Gastrocnemius medialis (tissue), 4 donors: Measurements from ENCODE around the gene COQ5. TPM values are rescaled to one million over a fixed set of nuclear protein-coding genes. Genes with fewer than 3 reads are reported as not detected.

ENCODE experiments used
- ATAC-seq, 2 donors: fragments of 150-250 bp; one replicate each; pipeline ENCODE4 v1.9.1; 2016
- DNase-seq, 2 donors: peaks; one replicate each; pipeline ENCODE4 v3.0.0-alpha.2; 2019
- H3K27ac ChIP-seq, 4 donors: fragments of 200-600 bp; sonication (generic); 1 replicate in 1 of 4; 2 replicates in 3 of 4; pipeline ENCODE4 v1.5.1; 2016 to 2018; ENCODE audit warnings: mild to moderate bottlenecking in 2 of 4, moderate library complexity in 1 of 4
- H3K27me3 ChIP-seq, 3 donors: fragments of 200-600 bp; sonication (generic) in 2 of 3; 1 replicate in 1 of 3; 2 replicates in 2 of 3; pipeline versions ENCODE4 v1.5.1 to v1.6.0; 2016 to 2019; ENCODE audit warnings: mild to moderate bottlenecking in 1 of 3, moderate library complexity in 1 of 3
- H3K36me3 ChIP-seq, 2 donors: fragments of 200-600 bp; sonication (generic) in 1 of 2; one replicate each; pipeline ENCODE4 v1.5.1; 2017 to 2018
- H3K4me1 ChIP-seq, 2 donors: fragments of 200-600 bp; sonication (generic) in 1 of 2; one replicate each; pipeline ENCODE4 v1.5.1; 2016 to 2017; ENCODE audit warnings: mild to moderate bottlenecking in 2 of 2
- H3K4me3 ChIP-seq, 4 donors: fragments of 200-600 bp; sonication (generic) in 3 of 4; 1 replicate in 1 of 4; 2 replicates in 3 of 4; pipeline ENCODE4 v1.5.1; 2016 to 2019; ENCODE audit warnings: mild to moderate bottlenecking in 2 of 4
- H3K9me3 ChIP-seq, 3 donors: fragments of 200-600 bp; sonication (generic) in 2 of 3; 1 replicate in 1 of 3; 2 replicates in 2 of 3; pipeline ENCODE4 v1.5.1; 2016 to 2019
- CTCF ChIP-seq, 5 experiments: fragments of 450-650 bp in 3 of 5; fragments of 200-600 bp in 2 of 5; sonication (generic) in 2 of 5; IDR thresholded peaks in 4 of 5; conservative IDR thresholded peaks in 1 of 5; 1 replicate in 4 of 5; 2 replicates in 1 of 5; pipeline ENCODE4 v1.5.1; 2016 to 2019; ENCODE audit warnings: antibody characterized with exemption in 5 of 5, mild to moderate bottlenecking in 3 of 5, moderate library complexity in 3 of 5
- POLR2A ChIP-seq, 2 donors: fragments of 450-650 bp; IDR thresholded peaks; one replicate each; pipeline ENCODE4 v1.6.1; 2017; ENCODE audit warnings: antibody characterized with exemption in 2 of 2, mild to moderate bottlenecking in 2 of 2, moderate library complexity in 2 of 2
- in situ Hi-C, 4 donors: fragments of 200-750 bp; cut with MboI; loops; one replicate each; pipeline versions ENCODE4 v1.15.0 to v1.8.0; 2017; ENCODE audit warnings: low sequenced_read_pairs in 4 of 4
- intact Hi-C: fragments of 100-400 bp; cut with DNase I; formaldehyde crosslinking; loops from one replicate; pipeline ENCODE4 v1.15.1; 2023; ENCODE audit warnings: low total_unique reads
- total RNA-seq, 4 donors: library from RNA; depleted of rRNA; stranded (reverse); fragments of >200 nt; gene quantifications; one replicate each; pipeline versions ENCODE4 v1.1.0 to v1.2.3, GENCODE V29; 2016

Gene COQ5
- total RNA-seq, 4 donors from 2014 or later = 34.5 to 47.3 (median 39.2) TPM

GRCh38 chr12:120465756-120466155 lies 63.2 kb downstream of the COQ5 start:
- TF ChIP-seq CTCF (IDR thresholded peaks at IDR 0.05 in 4 of 5, conservative IDR thresholded peaks at IDR 0.05 in 1 of 5) = no peak
- no peak for TF ChIP-seq POLR2A (IDR thresholded peaks at IDR 0.05)
- Histone ChIP-seq H3K4me1 (peaks cover 15 to 20% of the 10 kb centered on the region in 2 donors), H3K9me3 (no peaks in the 10 kb centered on the region), H3K27ac (no peak overlapping the region), H3K27me3 (no peaks in the 10 kb centered on the region), H3K36me3 (peaks cover 0 to 50% of the 10 kb centered on the region in 2 donors), H3K4me3 (no peak overlapping the region)
- no peak for ATAC-seq
- intact Hi-C loops = no loop called here
- in situ Hi-C loops = no loop called here
- no peak for DNase-seq

GRCh38 chr12:120463712-120464111 lies 65.2 kb downstream of the COQ5 start:
- Histone ChIP-seq H3K4me3 (no peak overlapping the region), H3K36me3 (peaks cover 0 to 69% of the 10 kb centered on the region in 2 donors), H3K9me3 (no peaks in the 10 kb centered on the region), H3K4me1 (peaks cover 8 to 13% of the 10 kb centered on the region in 2 donors), H3K27me3 (no peaks in the 10 kb centered on the region), H3K27ac (no peak overlapping the region)
- in situ Hi-C loops = no loop called here
- intact Hi-C loops = no loop called here
- TF ChIP-seq POLR2A (IDR thresholded peaks at IDR 0.05) = no peak
- TF ChIP-seq CTCF (IDR thresholded peaks at IDR 0.05 in 4 of 5, conservative IDR thresholded peaks at IDR 0.05 in 1 of 5) = no peak
- DNase-seq (no peak), ATAC-seq (no peak)

- H3K9me3 ChIP-seq = no peaks in the 10 kb centered on the region
- ATAC-seq = no peak
- no peak for TF ChIP-seq POLR2A (IDR thresholded peaks at IDR 0.05)
- TF ChIP-seq CTCF (IDR thresholded peaks at IDR 0.05 in 4 of 5, conservative IDR thresholded peaks at IDR 0.05 in 1 of 5) = no peak
- peaks cover 0 to 13% of the 10 kb centered on the region in 2 donors for H3K4me1 ChIP-seq
- intact Hi-C loops = no loop called here
- H3K27ac ChIP-seq = no peak overlapping the region
- no peak overlapping the region for H3K4me3 ChIP-seq
- no peak for DNase-seq
- H3K27me3 ChIP-seq = no peaks in the 10 kb centered on the region
- in situ Hi-C loops = no loop called here
- peaks cover 0 to 85% of the 10 kb centered on the region in 2 donors for H3K36me3 ChIP-seq
These were observed 66.8 kb downstream of the COQ5 start for GRCh38 chr12:120462099-120462640.

GRCh38 chr12:120460157-120460556 lies 68.8 kb downstream of the COQ5 start:
- Histone ChIP-seq H3K36me3 (peaks cover 0 to 96% of the 10 kb centered on the region in 2 donors), H3K4me1 (no peaks in the 10 kb centered on the region), H3K9me3 (no peaks in the 10 kb centered on the region), H3K27me3 (no peaks in the 10 kb centered on the region), H3K27ac (no peak overlapping the region), H3K4me3 (no peak overlapping the region)
- DNase-seq (no peak), ATAC-seq (no peak)
- TF ChIP-seq POLR2A (IDR thresholded peaks at IDR 0.05) (no peak), CTCF (IDR thresholded peaks at IDR 0.05 in 4 of 5, conservative IDR thresholded peaks at IDR 0.05 in 1 of 5) (no peak)
- intact Hi-C loops = no loop called here
- in situ Hi-C loops = no loop called here

GRCh38 chr12:120457133-120457532 lies 71.8 kb downstream of the COQ5 start:
- no peak for DNase-seq
- H3K27me3 ChIP-seq = no peaks in the 10 kb centered on the region
- H3K4me3 ChIP-seq = no peak overlapping the region
- no peak for ATAC-seq
- no peaks in the 10 kb centered on the region for H3K4me1 ChIP-seq
- no peak overlapping the region for H3K27ac ChIP-seq
- TF ChIP-seq POLR2A (IDR thresholded peaks at IDR 0.05) (no peak), CTCF (IDR thresholded peaks at IDR 0.05 in 4 of 5, conservative IDR thresholded peaks at IDR 0.05 in 1 of 5) (no peak)
- H3K36me3 ChIP-seq = peaks cover 0 to 83% of the 10 kb centered on the region in 2 donors
- intact Hi-C loops = no loop called here
- H3K9me3 ChIP-seq = no peaks in the 10 kb centered on the region
- in situ Hi-C loops = no loop called here
